Stomach (tissue), 9 donors: Measurements from ENCODE around the gene EXOC4. TPM values are rescaled to one million over a fixed set of nuclear protein-coding genes. Genes with fewer than 3 reads are reported as not detected.

Experiments
- DNase-seq, 2 donors: peaks; one replicate each; pipeline versions ENCODE4 v3.0.0 to v3.0.0-alpha.2; 2013 to 2019
- H3K27ac ChIP-seq, 5 donors: fragments of 200-600 bp in 4 of 5; sonication (generic) in 4 of 5; one replicate each; pipeline ENCODE4 v1.5.1; 2013 to 2019; ENCODE audit warnings: mild to moderate bottlenecking in 1 of 5, moderate library complexity in 1 of 5
- H3K27me3 ChIP-seq, 3 donors: fragments of 200-600 bp; sonication (generic); one replicate each; pipeline ENCODE4 v1.5.1; 2017 to 2019; ENCODE audit warnings: mixed run types in 1 of 3
- H3K36me3 ChIP-seq, 4 donors: fragments of 200-600 bp; sonication (generic); 1 replicate in 3 of 4; 2 replicates in 1 of 4; pipeline ENCODE4 v1.5.1; 2016 to 2019
- H3K4me1 ChIP-seq, 4 donors: fragments of 200-600 bp; sonication (generic); one replicate each; pipeline ENCODE4 v1.5.1; 2016 to 2019
- H3K4me3 ChIP-seq, 4 donors: fragments of 200-600 bp; sonication (generic) in 3 of 4; one replicate each; pipeline ENCODE4 v1.5.1; 2016 to 2019; ENCODE audit warnings: mild to moderate bottlenecking in 1 of 4
- H3K9me3 ChIP-seq, 4 donors: fragments of 200-600 bp; sonication (generic); one replicate each; pipeline ENCODE4 v1.5.1; 2016 to 2019
- CTCF ChIP-seq, 7 experiments: fragments of 450-650 bp in 4 of 7; fragments of 200-600 bp in 3 of 7; sonication (generic) in 3 of 7; IDR thresholded peaks; one replicate each; pipeline ENCODE4 v1.5.1; 2016 to 2019; ENCODE audit warnings: antibody characterized with exemption in 7 of 7, control low read depth in 2 of 7, mild to moderate bottlenecking in 1 of 7
- EP300 ChIP-seq: sonication (generic); formaldehyde crosslinking; IDR thresholded peaks from one replicate; pipeline ENCODE4 v1.6.1; 2017; ENCODE audit warnings: antibody characterized with exemption
- POLR2A ChIP-seq, 4 donors: fragments of 450-650 bp; IDR thresholded peaks; one replicate each; pipeline ENCODE4 v1.6.1; 2016; ENCODE audit warnings: antibody characterized with exemption in 4 of 4, control low read depth in 2 of 4, mild to moderate bottlenecking in 1 of 4, moderate library complexity in 1 of 4
- POLR2AphosphoS5 ChIP-seq, 3 donors: sonication (generic); formaldehyde crosslinking; IDR thresholded peaks; one replicate each; pipeline ENCODE4 v1.6.1; 2016; ENCODE audit warnings: antibody characterized with exemption in 3 of 3
- WGBS, 5 donors: extraction: QIAGEN DNeasy Blood & Tissue Kit in 3 of 5; methylation state at CpG; one replicate each; pipeline versions ENCODE4 v1.1.5 to v1.1.7; 2013 to 2018; 5-methylcytosine and 5-hydroxymethylcytosine counted together
- intact Hi-C: fragments of 100-400 bp; cut with DNase I; formaldehyde crosslinking; loops from one replicate; pipeline ENCODE4 v1.15.1; 2023; ENCODE audit warnings: low total_unique reads
- polyA plus RNA-seq, 3 donors: library from polyadenylated mRNA; stranded (reverse); fragments of 200-250 nt; gene quantifications; one replicate each; pipeline ENCODE4 v1.2.3, GENCODE V29; 2013
- total RNA-seq, 5 donors: library from RNA; depleted of rRNA; stranded (reverse); fragments of >200 nt; gene quantifications; one replicate each; pipeline versions ENCODE4 v1.1.0 to v1.2.3, GENCODE V29; 2014 to 2016
- donor health status: healthy with polysubstance abuse.
- donor health status: Bipolar disorder and iron deficiency.
- donor health status: healthy.

The EXOC4 gene
- total and polyA plus RNA-seq, 8 donors = 14.1 to 339 (median 61.1) TPM

GRCh38 chr7:133502972-133503371 is 250.1 kb downstream of the EXOC4 start:
- 87 to 97% (median 93%) methylated on average over 1 of the region's 1 CpG for WGBS, 5 donors
- Histone ChIP-seq H3K4me1 (peaks cover 0 to 15% (median 4%) of the 10 kb centered on the region in 4 donors), H3K27ac (no peak overlapping the region), H3K9me3 (no peaks in the 10 kb centered on the region), H3K27me3 (no peaks in the 10 kb centered on the region), H3K36me3 (no peaks in the 10 kb centered on the region), H3K4me3 (no peak overlapping the region)
- intact Hi-C loops = no loop called here
- no peak for DNase-seq
- TF ChIP-seq POLR2A (IDR thresholded peaks at IDR 0.05) (no peak), CTCF (IDR thresholded peaks at IDR 0.05) (no peak), EP300 (no peak), POLR2AphosphoS5 (IDR thresholded peaks at IDR 0.05) (no peak)

GRCh38 chr7:133504825-133505224 is 251.9 kb downstream of the EXOC4 start:
- DNase-seq = no peak
- no peaks in the 10 kb centered on the region for H3K36me3 ChIP-seq
- H3K27me3 ChIP-seq = no peaks in the 10 kb centered on the region
- 88 to 94% (median 93%) methylated on average over 3 of the region's 3 CpGs for WGBS, 5 donors
- intact Hi-C loops = no loop called here
- H3K27ac ChIP-seq = no peak overlapping the region
- H3K4me1 ChIP-seq = peaks cover 0 to 15% (median 4%) of the 10 kb centered on the region in 4 donors
- TF ChIP-seq EP300 (no peak), POLR2A (IDR thresholded peaks at IDR 0.05) (no peak), POLR2AphosphoS5 (IDR thresholded peaks at IDR 0.05) (no peak), CTCF (IDR thresholded peaks at IDR 0.05) (no peak)
- H3K9me3 ChIP-seq = no peaks in the 10 kb centered on the region
- no peak overlapping the region for H3K4me3 ChIP-seq

GRCh38 chr7:133509822-133510221 is 256.9 kb downstream of the EXOC4 start:
- Histone ChIP-seq H3K36me3 (no peaks in the 10 kb centered on the region), H3K4me1 (no peaks in the 10 kb centered on the region), H3K9me3 (no peaks in the 10 kb centered on the region), H3K4me3 (no peak overlapping the region), H3K27ac (no peak overlapping the region), H3K27me3 (no peaks in the 10 kb centered on the region)
- DNase-seq = no peak
- intact Hi-C loops = no loop called here
- TF ChIP-seq POLR2AphosphoS5 (IDR thresholded peaks at IDR 0.05) (no peak), EP300 (no peak), CTCF (IDR thresholded peaks at IDR 0.05) (no peak), POLR2A (IDR thresholded peaks at IDR 0.05) (no peak)
- WGBS, 5 donors = 97 to 100% (median 98%) methylated on average over 5 of the region's 5 CpGs

GRCh38 chr7:133510326-133511055 is 257.6 kb downstream of the EXOC4 start:
- intact Hi-C loops = no loop called here
- no peaks in the 10 kb centered on the region for H3K27me3 ChIP-seq
- H3K36me3 ChIP-seq = no peaks in the 10 kb centered on the region
- TF ChIP-seq CTCF (IDR thresholded peaks at IDR 0.05) (no peak), EP300 (no peak), POLR2AphosphoS5 (IDR thresholded peaks at IDR 0.05) (no peak), POLR2A (IDR thresholded peaks at IDR 0.05) (no peak)
- H3K9me3 ChIP-seq = no peaks in the 10 kb centered on the region
- peak in 1 of 2 donors; percentile 28 for DNase-seq
- no peak overlapping the region for H3K4me3 ChIP-seq
- H3K4me1 ChIP-seq = no peaks in the 10 kb centered on the region
- 77 to 91% (median 86%) methylated on average over 4 of the region's 4 CpGs for WGBS, 5 donors
- H3K27ac ChIP-seq = no peak overlapping the region
